Measurements from ENCODE around the gene APOL1.
"Not testable (repeated sequence)": the region's sequence is repeated elsewhere in the genome, so short reads cannot be mapped to it uniquely, and the experiment has no call there.

DNA sequence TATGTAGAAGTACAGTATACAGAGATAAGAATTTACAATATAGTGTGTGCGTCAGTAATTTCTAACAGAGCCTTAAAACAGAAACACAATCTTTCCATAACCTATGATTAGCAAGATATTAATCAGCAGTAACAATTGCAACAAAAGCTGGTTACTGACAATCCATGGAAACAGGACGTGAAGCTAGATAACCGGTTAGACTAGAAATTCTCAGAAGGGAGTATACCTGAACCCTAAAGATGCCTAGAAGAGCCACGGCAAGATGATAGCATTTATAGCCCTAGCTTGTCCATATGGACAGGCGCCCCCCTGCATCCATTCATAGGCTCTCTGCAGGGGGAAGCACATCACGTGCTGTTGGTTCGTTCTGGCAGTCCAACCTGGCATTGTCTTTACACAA is 49.5 kb upstream of the APOL1 start:
- not testable (repeated sequence) for TF ChIP-seq POLR2A (IDR thresholded peaks at IDR 0.05)
- TF ChIP-seq, protein P1, sequence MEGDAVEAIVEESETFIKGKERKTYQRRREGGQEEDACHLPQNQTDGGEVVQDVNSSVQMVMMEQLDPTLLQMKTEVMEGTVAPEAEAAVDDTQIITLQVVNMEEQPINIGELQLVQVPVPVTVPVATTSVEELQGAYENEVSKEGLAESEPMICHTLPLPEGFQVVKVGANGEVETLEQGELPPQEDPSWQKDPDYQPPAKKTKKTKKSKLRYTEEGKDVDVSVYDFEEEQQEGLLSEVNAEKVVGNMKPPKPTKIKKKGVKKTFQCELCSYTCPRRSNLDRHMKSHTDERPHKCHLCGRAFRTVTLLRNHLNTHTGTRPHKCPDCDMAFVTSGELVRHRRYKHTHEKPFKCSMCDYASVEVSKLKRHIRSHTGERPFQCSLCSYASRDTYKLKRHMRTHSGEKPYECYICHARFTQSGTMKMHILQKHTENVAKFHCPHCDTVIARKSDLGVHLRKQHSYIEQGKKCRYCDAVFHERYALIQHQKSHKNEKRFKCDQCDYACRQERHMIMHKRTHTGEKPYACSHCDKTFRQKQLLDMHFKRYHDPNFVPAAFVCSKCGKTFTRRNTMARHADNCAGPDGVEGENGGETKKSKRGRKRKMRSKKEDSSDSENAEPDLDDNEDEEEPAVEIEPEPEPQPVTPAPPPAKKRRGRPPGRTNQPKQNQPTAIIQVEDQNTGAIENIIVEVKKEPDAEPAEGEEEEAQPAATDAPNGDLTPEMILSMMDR (IDR thresholded peaks at IDR 0.05) = not testable (repeated sequence)
